Body of pancreas (tissue), 4 donors: ENCODE results near the gene GARNL3. TPM values are rescaled to one million over a fixed set of nuclear protein-coding genes. Genes with fewer than 3 reads are reported as not detected.

Experiments used
- ATAC-seq: fragments of 150-250 bp; one replicate; pipeline ENCODE4 v1.9.1; 2016
- DNase-seq, 4 donors: peaks; one replicate each; pipeline ENCODE4 v3.0.0-alpha.2; 2019
- H3K27ac ChIP-seq, 4 donors: fragments of 200-600 bp; sonication (generic); 1 replicate in 3 of 4; 2 replicates in 1 of 4; pipeline versions ENCODE4 v1.5.1 to v1.6.1; 2016 to 2019; ENCODE audit warnings: mild to moderate bottlenecking in 1 of 4, mixed read lengths in 1 of 4, moderate library complexity in 1 of 4
- H3K27me3 ChIP-seq, 2 donors: fragments of 200-600 bp; sonication (generic); one replicate each; pipeline ENCODE4 v1.6.0; 2016; ENCODE audit warnings: mild to moderate bottlenecking in 1 of 2
- H3K36me3 ChIP-seq, 2 donors: fragments of 200-600 bp; sonication (generic); replicated peaks in 1 of 2; 2 replicates each; pipeline ENCODE4 v1.5.1; 2016; ENCODE audit warnings: low read depth in 2 of 2; ENCODE audit not compliant: insufficient read depth in 1 of 2
- H3K4me1 ChIP-seq: fragments of 200-600 bp; sonication (generic); one replicate; pipeline ENCODE4 v1.6.0; 2016
- H3K4me3 ChIP-seq, 2 donors: fragments of 200-600 bp; sonication (generic); 1 replicate in 1 of 2; 2 replicates in 1 of 2; pipeline ENCODE4 v1.5.1; 2016 to 2019
- H3K9me3 ChIP-seq, 3 donors: fragments of 200-600 bp; sonication (generic); 1 replicate in 2 of 3; 2 replicates in 1 of 3; pipeline ENCODE4 v1.5.1; 2016
- POLR2A ChIP-seq, 3 donors: fragments of 450-650 bp; IDR thresholded peaks; one replicate each; pipeline ENCODE4 v1.6.1; 2016; ENCODE audit warnings: antibody characterized with exemption in 3 of 3, mild to moderate bottlenecking in 2 of 3
- WGBS, 2 donors: methylation state at CpG; one replicate each; pipeline ENCODE4 v1.1.5; 2017; 5-methylcytosine and 5-hydroxymethylcytosine counted together
- intact Hi-C: fragments of 100-400 bp; cut with DNase I; formaldehyde crosslinking; loops from one replicate; pipeline ENCODE4 v1.15.1; 2023
- total RNA-seq, 2 donors: library from RNA; depleted of rRNA; stranded (reverse); fragments of >200 nt; gene quantifications; one replicate each; pipeline ENCODE4 v1.1.0, GENCODE V29; 2016
- TF ChIP-seq, protein P1 (sequence below), 7 experiments: fragments of 450-650 bp in 4 of 7; fragments of 200-600 bp in 3 of 7; sonication (generic) in 3 of 7; IDR thresholded peaks; one replicate each; pipeline ENCODE4 v1.5.1; 2016 to 2019; ENCODE audit warnings: antibody characterized with exemption in 7 of 7

The GARNL3 gene, protein sequence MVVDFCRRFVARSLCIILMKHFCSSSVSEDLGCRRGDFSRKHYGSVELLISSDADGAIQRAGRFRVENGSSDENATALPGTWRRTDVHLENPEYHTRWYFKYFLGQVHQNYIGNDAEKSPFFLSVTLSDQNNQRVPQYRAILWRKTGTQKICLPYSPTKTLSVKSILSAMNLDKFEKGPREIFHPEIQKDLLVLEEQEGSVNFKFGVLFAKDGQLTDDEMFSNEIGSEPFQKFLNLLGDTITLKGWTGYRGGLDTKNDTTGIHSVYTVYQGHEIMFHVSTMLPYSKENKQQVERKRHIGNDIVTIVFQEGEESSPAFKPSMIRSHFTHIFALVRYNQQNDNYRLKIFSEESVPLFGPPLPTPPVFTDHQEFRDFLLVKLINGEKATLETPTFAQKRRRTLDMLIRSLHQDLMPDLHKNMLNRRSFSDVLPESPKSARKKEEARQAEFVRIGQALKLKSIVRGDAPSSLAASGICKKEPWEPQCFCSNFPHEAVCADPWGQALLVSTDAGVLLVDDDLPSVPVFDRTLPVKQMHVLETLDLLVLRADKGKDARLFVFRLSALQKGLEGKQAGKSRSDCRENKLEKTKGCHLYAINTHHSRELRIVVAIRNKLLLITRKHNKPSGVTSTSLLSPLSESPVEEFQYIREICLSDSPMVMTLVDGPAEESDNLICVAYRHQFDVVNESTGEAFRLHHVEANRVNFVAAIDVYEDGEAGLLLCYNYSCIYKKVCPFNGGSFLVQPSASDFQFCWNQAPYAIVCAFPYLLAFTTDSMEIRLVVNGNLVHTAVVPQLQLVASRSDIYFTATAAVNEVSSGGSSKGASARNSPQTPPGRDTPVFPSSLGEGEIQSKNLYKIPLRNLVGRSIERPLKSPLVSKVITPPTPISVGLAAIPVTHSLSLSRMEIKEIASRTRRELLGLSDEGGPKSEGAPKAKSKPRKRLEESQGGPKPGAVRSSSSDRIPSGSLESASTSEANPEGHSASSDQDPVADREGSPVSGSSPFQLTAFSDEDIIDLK
- total RNA-seq = 10 to 100 TPM in 1 of 2 donors, 1 to 10 TPM in 1; 5.9 to 23.6 TPM

DNA sequence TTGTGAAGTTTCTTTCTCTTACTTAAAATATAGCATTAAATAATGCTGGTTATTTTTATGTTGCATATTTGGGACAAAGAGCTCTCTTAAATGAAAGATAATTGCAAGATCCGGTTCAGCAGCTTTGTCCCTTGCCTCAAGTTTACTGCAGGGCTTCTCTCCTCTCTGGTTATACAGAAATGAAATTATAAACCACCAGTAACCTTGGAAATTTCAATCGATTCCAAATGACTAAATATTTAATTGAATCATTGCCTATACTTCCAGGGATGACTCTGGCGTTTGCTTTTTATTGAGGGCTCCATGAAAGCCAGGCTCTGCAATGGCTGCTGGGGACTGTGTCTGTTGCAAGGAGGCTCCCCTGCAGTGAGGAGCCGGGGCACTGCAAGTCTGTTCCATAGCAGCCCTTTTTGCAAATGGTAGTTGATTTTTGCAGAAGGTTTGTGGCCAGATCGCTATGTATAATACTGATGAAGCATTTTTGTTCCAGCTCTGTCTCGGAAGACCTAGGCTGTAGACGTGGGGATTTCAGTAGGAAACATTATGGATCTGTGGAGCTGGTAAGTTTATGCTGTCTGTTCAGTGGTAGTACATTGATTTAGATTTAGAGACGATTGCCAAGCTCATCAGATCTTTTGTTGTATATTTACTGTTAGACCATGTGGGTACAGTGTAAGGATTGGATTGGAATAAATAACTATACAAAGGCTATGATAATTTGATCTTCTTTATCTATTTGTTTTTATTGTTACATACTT, at the start of gene GARNL3:
Gene GARNL3, plus strand, starts transcription at position 313 of the 758 bp plus-strand sequence. Its CDS starts 104 bp downstream, at position 417.
- Histone ChIP-seq H3K27me3 (no peaks in the 10 kb centered on the region), H3K4me3 (no peak within 1 kb of the TSS), H3K36me3 (no peaks in the 10 kb centered on the region), H3K9me3 (no peaks in the 10 kb centered on the region), H3K27ac (no peak within 1 kb of the TSS), H3K4me1 (peaks cover 9% of the 10 kb centered on the region)
- TF ChIP-seq, protein P1, sequence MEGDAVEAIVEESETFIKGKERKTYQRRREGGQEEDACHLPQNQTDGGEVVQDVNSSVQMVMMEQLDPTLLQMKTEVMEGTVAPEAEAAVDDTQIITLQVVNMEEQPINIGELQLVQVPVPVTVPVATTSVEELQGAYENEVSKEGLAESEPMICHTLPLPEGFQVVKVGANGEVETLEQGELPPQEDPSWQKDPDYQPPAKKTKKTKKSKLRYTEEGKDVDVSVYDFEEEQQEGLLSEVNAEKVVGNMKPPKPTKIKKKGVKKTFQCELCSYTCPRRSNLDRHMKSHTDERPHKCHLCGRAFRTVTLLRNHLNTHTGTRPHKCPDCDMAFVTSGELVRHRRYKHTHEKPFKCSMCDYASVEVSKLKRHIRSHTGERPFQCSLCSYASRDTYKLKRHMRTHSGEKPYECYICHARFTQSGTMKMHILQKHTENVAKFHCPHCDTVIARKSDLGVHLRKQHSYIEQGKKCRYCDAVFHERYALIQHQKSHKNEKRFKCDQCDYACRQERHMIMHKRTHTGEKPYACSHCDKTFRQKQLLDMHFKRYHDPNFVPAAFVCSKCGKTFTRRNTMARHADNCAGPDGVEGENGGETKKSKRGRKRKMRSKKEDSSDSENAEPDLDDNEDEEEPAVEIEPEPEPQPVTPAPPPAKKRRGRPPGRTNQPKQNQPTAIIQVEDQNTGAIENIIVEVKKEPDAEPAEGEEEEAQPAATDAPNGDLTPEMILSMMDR (IDR thresholded peaks at IDR 0.05) = no peak
- TF ChIP-seq POLR2A (IDR thresholded peaks at IDR 0.05) = no peak
- 37 to 50% methylated on average over 8 of the region's 8 CpGs for WGBS, 2 donors
- DNase-seq (no peak), ATAC-seq (no peak)
- intact Hi-C loops = no loop called here

DNA sequence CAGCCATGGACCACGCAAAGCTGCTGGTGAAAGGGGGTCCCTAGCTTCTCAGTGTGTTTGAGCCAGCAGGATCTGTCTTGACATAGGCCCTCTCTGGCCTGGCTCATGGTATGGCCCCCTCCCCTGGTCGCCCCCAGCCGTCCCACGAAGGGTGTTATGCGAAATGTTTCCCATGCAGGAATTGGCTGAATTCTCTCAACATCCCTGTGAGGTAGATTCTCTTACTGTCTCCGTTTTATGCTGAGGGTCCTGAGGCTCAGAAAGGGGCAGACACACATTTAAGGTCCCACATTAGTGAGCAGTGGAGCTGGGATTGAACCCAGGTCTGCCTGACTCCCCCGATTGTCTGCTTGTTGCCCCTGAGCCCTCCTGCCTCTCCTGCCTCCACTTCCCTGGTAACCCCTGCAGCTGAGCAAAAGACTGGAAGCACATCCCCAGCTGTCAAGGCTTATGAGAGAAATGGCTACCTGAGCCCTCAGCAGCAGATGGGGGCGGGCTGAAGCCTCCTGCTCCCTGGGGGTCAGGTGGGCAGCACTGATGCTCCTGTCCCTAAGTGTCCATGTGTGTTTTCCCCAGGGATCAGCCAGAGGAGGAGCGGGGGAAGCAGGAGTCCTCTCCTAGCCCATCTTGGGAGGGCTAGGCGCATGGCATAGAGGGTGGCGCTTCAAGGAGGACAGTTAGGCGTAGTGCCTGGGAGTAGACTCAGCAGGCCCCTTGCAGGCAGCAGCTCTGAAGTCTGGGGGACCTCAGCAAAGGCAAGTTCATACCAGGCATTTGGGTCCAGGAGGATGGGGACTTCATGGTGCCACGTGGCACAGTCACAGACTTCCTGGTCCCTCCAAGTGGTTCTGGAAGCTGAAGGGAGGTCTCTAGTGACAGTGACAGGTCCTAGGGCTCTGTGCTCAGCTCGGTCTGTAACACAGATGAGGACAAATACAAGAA, 49.0 kb upstream of the GARNL3 start:
- intact Hi-C loops = no loop called here
- Histone ChIP-seq H3K4me1 (no peaks in the 10 kb centered on the region), H3K4me3 (no peak overlapping the region), H3K27ac (no peak overlapping the region), H3K9me3 (no peaks in the 10 kb centered on the region), H3K27me3 (no peaks in the 10 kb centered on the region), H3K36me3 (no peaks in the 10 kb centered on the region)
- no peak for ATAC-seq
- no peak for TF ChIP-seq POLR2A (IDR thresholded peaks at IDR 0.05)
- TF ChIP-seq, protein P1 (IDR thresholded peaks at IDR 0.05) = no peak
- WGBS, 2 donors = 81 to 87% methylated on average over 12 to 14 of the region's 14 CpGs
- DNase-seq = no peak

DNA sequence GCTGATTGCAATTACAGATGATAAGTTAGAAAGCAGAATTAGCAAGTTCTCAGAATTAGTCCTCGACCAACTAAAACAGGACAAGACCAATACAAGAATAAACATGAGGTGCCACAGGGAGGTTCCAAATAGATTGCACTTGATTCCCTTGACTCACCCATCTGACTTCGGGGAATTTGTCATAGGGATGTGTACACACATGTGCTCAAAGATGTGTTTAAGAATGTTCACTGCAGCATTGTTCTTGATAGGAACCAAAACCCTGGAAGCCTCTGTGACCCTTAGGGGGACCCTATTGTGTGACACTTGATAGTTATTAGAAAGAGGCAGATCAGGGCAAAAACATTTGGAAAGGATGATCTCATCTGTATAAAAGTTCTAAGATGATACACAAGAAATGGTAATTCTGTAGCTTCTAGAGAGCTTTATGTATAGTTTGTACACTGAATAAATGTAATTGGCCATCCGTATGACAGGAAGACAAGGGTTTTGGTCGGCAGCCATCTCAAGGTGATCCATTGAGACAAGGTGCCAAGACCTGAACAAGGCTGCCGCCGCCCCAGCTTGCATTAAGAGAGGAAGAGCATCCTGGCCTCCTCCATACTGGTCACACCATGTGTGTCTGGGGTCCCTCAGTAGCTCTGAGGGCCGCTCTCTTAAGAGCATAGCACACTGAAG, 48.2 kb upstream of the GARNL3 start:
- no peaks in the 10 kb centered on the region for H3K36me3 ChIP-seq
- DNase-seq (no peak), ATAC-seq (no peak)
- no peaks in the 10 kb centered on the region for H3K9me3 ChIP-seq
- no peak overlapping the region for H3K4me3 ChIP-seq
- H3K4me1 ChIP-seq = no peaks in the 10 kb centered on the region
- 81 to 82% methylated on average over 6 of the region's 7 CpGs for WGBS, 2 donors
- H3K27me3 ChIP-seq = no peaks in the 10 kb centered on the region
- TF ChIP-seq, protein P1 (IDR thresholded peaks at IDR 0.05) = no peak
- TF ChIP-seq POLR2A (IDR thresholded peaks at IDR 0.05) = no peak
- no peak overlapping the region for H3K27ac ChIP-seq
- intact Hi-C loops = no loop called here
